Mammary epithelial cell (primary cell): ENCODE data around the gene C13orf46.

ENCODE experiments used
- EZH2 ChIP-seq: IDR thresholded peaks from 2 replicates; pipeline ENCODE4 v1.6.1; 2012; ENCODE audit warnings: low read length, inconsistent platforms, borderline replicate concordance
- TF ChIP-seq, protein P1 (sequence below), 2 donors: IDR thresholded peaks in 1 of 2; conservative IDR thresholded peaks in 1 of 2; 2 replicates each; pipeline ENCODE4 v1.5.1; 2011 to 2012; ENCODE audit warnings: inconsistent platforms in 2 of 2, low read length in 2 of 2, mild to moderate bottlenecking in 2 of 2, control low read depth in 1 of 2, low read depth in 1 of 2; ENCODE audit not compliant: insufficient read depth in 1 of 2; ENCODE audit errors: extremely low read depth in 1 of 2

- TF ChIP-seq, protein P1, sequence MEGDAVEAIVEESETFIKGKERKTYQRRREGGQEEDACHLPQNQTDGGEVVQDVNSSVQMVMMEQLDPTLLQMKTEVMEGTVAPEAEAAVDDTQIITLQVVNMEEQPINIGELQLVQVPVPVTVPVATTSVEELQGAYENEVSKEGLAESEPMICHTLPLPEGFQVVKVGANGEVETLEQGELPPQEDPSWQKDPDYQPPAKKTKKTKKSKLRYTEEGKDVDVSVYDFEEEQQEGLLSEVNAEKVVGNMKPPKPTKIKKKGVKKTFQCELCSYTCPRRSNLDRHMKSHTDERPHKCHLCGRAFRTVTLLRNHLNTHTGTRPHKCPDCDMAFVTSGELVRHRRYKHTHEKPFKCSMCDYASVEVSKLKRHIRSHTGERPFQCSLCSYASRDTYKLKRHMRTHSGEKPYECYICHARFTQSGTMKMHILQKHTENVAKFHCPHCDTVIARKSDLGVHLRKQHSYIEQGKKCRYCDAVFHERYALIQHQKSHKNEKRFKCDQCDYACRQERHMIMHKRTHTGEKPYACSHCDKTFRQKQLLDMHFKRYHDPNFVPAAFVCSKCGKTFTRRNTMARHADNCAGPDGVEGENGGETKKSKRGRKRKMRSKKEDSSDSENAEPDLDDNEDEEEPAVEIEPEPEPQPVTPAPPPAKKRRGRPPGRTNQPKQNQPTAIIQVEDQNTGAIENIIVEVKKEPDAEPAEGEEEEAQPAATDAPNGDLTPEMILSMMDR (conservative IDR thresholded peaks at IDR 0.05 in 1 of 2, IDR thresholded peaks at IDR 0.05 in 1 of 2; ENCODE audit: extremely low read depth in 1 of 2, insufficient read depth in 1 of 2, low read depth in 1 of 2, low read length in 2 of 2) = no peak
- TF ChIP-seq EZH2 = no peak
Measured at GRCh38 chr13:113982296-113982661, 8.4 kb upstream of the C13orf46 start.
